ENCODE data around the gene APOC3. TPM values are rescaled to one million over a fixed set of nuclear protein-coding genes. Genes with fewer than 3 reads are reported as not detected.

The APOC3 gene
- total RNA-seq, result not detected in 2 replicates

DNA sequence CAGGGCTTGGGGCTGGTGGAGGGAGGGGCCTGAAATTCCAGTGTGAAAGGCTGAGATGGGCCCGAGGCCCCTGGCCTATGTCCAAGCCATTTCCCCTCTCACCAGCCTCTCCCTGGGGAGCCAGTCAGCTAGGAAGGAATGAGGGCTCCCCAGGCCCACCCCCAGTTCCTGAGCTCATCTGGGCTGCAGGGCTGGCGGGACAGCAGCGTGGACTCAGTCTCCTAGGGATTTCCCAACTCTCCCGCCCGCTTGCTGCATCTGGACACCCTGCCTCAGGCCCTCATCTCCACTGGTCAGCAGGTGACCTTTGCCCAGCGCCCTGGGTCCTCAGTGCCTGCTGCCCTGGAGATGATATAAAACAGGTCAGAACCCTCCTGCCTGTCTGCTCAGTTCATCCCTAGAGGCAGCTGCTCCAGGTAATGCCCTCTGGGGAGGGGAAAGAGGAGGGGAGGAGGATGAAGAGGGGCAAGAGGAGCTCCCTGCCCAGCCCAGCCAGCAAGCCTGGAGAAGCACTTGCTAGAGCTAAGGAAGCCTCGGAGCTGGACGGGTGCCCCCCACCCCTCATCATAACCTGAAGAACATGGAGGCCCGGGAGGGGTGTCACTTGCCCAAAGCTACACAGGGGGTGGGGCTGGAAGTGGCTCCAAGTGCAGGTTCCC, at the start of gene APOC3:
Gene APOC3, plus strand, starts transcription at position 383 of the 659 bp plus-strand sequence. CDS start 676 bp downstream, outside the sequence.

GRCh38 chr11:116787786-116788486, 41.8 kb upstream of the APOC3 start, which contains the start of gene ZPR1:
Gene ZPR1 (minus strand): TSS chr11:116788023. CDS start chr11:116787990, 33 bp downstream.

GRCh38 chr11:116791813-116792143, 37.9 kb upstream of the APOC3 start, which contains the start of gene APOA5:
Gene APOA5 (minus strand): TSS chr11:116791879. CDS start chr11:116791860, 19 bp downstream.

GRCh38 chr11:116823031-116823843, 6.5 kb upstream of the APOC3 start, which contains the start of gene APOA4:
Gene APOA4 (minus strand): TSS chr11:116823304. CDS start chr11:116823191, 113 bp downstream.

GRCh38 chr11:116837231-116838091, 7.8 kb downstream of the APOC3 start, which contains the start of gene APOA1:
Gene APOA1 (minus strand): TSS chr11:116837622. CDS start chr11:116837387, 235 bp downstream.

Other genes starting within 250 kb of the APOC3 start
- gene BUD13, start 56.9 kb upstream of the APOC3 start, total RNA-seq, result 13.5 and 16.4 TPM in 2 replicates
- gene ZPR1, start 41.9 kb upstream of the APOC3 start, total RNA-seq, result 37.7 and 53.8 TPM in 2 replicates
- gene APOA5, start 38.0 kb upstream of the APOC3 start, total RNA-seq, result not detected in 2 replicates
- gene APOA4, start 6.6 kb upstream of the APOC3 start, total RNA-seq, result not detected in 2 replicates
- not detected in 2 replicates for gene APOA1, start 7.7 kb downstream of the APOC3 start, total RNA-seq